H1 (cell line): Measurements from ENCODE around the gene ECEL1.

ENCODE experiments used
- EP300 ChIP-seq, 2 experiments: IDR thresholded peaks; 1 replicate in 1 of 2; 2 replicates in 1 of 2; pipeline ENCODE4 v1.6.1; 2011 to 2012; ENCODE audit warnings: low read depth in 2 of 2, low read length in 2 of 2, mild to moderate bottlenecking in 2 of 2, borderline replicate concordance in 1 of 2, inconsistent platforms in 1 of 2, moderate library complexity in 1 of 2
- KDM5A ChIP-seq: fragments of 200-600 bp; IDR thresholded peaks from 2 replicates; pipeline ENCODE4 v1.7.1; 2012; ENCODE audit warnings: mild to moderate bottlenecking, low read length, inconsistent platforms, mixed read lengths
- RFX5 ChIP-seq: IDR thresholded peaks from 2 replicates; pipeline ENCODE4 v1.6.1; 2011; ENCODE audit warnings: low read depth, low read length, improper control_type of control experiment, borderline replicate concordance
- SIN3A ChIP-seq, 2 experiments: IDR thresholded peaks in 1 of 2; conservative IDR thresholded peaks in 1 of 2; 2 replicates each; pipeline ENCODE4 v1.6.1; 2011 to 2012; ENCODE audit warnings: low read length in 2 of 2, improper control_type of control experiment in 1 of 2, low read depth in 1 of 2, mild to moderate bottlenecking in 1 of 2
- TF ChIP-seq, protein P1 (sequence below), 3 experiments: IDR thresholded peaks; 1 replicate in 2 of 3; 2 replicates in 1 of 3; pipeline versions ENCODE4 v1.5.1 to v1.6.1; 2011; ENCODE audit warnings: low read length in 3 of 3, mild to moderate bottlenecking in 3 of 3, inconsistent platforms in 2 of 3, low read depth in 1 of 3, moderate library complexity in 1 of 3; ENCODE audit not compliant: insufficient read depth in 1 of 3; ENCODE audit errors: control extremely low read depth in 1 of 3

DNA sequence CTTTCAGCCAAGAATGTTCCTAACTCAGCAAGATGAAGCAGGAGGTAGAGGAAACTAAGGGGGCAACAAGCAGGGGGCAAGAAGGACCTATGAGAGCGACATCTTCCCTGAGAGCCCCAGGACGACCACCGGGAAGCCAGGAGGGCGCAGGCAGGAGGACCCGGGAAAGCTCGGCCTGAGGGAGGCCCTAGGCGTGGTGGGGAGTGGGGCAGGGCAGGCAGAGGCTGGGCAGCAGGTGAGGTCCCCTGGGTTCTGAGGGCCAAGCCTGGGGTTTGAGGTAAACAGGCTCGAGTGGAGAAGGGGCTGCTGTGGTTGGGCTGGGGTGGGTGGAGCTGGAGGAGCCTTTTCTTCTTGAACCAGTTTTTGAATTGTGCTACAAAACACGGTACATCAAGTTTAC, 33.0 kb downstream of the ECEL1 start:
- TF ChIP-seq, protein P1, sequence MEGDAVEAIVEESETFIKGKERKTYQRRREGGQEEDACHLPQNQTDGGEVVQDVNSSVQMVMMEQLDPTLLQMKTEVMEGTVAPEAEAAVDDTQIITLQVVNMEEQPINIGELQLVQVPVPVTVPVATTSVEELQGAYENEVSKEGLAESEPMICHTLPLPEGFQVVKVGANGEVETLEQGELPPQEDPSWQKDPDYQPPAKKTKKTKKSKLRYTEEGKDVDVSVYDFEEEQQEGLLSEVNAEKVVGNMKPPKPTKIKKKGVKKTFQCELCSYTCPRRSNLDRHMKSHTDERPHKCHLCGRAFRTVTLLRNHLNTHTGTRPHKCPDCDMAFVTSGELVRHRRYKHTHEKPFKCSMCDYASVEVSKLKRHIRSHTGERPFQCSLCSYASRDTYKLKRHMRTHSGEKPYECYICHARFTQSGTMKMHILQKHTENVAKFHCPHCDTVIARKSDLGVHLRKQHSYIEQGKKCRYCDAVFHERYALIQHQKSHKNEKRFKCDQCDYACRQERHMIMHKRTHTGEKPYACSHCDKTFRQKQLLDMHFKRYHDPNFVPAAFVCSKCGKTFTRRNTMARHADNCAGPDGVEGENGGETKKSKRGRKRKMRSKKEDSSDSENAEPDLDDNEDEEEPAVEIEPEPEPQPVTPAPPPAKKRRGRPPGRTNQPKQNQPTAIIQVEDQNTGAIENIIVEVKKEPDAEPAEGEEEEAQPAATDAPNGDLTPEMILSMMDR (IDR thresholded peaks at IDR 0.05; ENCODE audit: control extremely low read depth in 1 of 3, insufficient read depth in 1 of 3, low read depth in 1 of 3, low read length in 3 of 3) = no peak
- TF ChIP-seq EP300 (IDR thresholded peaks at IDR 0.05; ENCODE audit: borderline replicate concordance in 1 of 2, low read depth in 2 of 2, low read length in 2 of 2) = no peak
- no peak for TF ChIP-seq SIN3A (conservative IDR thresholded peaks at IDR 0.05 in 1 of 2, IDR thresholded peaks at IDR 0.05 in 1 of 2; ENCODE audit: low read depth in 1 of 2, low read length in 2 of 2)
- TF ChIP-seq RFX5 = no peak
- no peak for TF ChIP-seq KDM5A
